ENCODE data around the gene SMARCA2. TPM values are rescaled to one million over a fixed set of nuclear protein-coding genes. Genes with fewer than 3 reads are reported as not detected.

The SMARCA2 gene
- total RNA-seq, 1 donor from 2014 or later = 96.2 TPM

GRCh38 chr9:2196757-2197156 is 181.6 kb downstream of the SMARCA2 start:
- Mint-ChIP-seq H3K9me3 (peaks cover 20% of the 10 kb centered on the region), H3K36me3 (peaks cover 33% of the 10 kb centered on the region), H3K27me3 (ENCODE audit: low read depth) (no peaks in the 10 kb centered on the region), H3K4me3 (no peak overlapping the region), H3K27ac (no peak overlapping the region), H3K4me1 (peaks cover 18% of the 10 kb centered on the region)
- DNase-seq (ENCODE audit: low spot score in 2 of 2, unreplicated experiment in 2 of 2) = no peak
- TF ChIP-seq CTCF (IDR thresholded peaks at IDR 0.05; ENCODE audit: unreplicated experiment) = no peak

DNA sequence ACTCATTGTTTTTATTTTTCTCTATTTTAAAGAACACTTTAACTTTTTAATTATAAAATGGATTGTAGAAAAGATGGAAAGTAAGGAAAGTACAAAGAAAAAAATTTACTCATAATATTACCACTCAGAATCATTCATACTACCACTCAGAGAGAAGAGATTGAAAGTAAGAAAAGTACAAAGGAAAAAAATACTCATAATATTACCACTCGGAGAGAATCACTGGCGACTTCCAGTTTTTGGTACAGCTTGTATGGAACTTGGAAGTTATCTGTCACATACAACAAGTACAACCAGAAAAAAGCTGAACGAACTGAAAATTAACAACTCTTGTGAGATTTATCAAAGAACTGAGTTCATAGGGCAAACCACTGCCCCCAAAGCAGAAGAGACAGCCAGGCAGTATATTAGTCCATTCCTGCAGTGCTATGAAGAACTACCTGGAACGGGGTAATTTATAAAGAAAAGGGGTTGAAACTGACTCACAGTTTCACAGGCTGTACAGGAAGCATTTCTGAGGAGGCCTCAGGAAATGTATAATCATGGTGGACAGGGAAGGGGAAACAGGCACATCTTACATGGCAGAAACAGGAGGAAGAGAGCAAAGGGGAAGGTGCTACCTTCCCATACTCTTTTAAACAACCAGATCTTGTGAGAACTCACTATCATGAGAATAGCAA is 183.9 kb downstream of the SMARCA2 start:
- Mint-ChIP-seq H3K4me3 (no peak overlapping the region), H3K9me3 (peaks cover 37% of the 10 kb centered on the region), H3K27me3 (ENCODE audit: low read depth) (no peaks in the 10 kb centered on the region), H3K4me1 (no peaks in the 10 kb centered on the region), H3K36me3 (peaks cover 39% of the 10 kb centered on the region), H3K27ac (no peak overlapping the region)
- DNase-seq (ENCODE audit: low spot score in 2 of 2, unreplicated experiment in 2 of 2) = no peak
- no peak for TF ChIP-seq CTCF (IDR thresholded peaks at IDR 0.05; ENCODE audit: unreplicated experiment)

DNA sequence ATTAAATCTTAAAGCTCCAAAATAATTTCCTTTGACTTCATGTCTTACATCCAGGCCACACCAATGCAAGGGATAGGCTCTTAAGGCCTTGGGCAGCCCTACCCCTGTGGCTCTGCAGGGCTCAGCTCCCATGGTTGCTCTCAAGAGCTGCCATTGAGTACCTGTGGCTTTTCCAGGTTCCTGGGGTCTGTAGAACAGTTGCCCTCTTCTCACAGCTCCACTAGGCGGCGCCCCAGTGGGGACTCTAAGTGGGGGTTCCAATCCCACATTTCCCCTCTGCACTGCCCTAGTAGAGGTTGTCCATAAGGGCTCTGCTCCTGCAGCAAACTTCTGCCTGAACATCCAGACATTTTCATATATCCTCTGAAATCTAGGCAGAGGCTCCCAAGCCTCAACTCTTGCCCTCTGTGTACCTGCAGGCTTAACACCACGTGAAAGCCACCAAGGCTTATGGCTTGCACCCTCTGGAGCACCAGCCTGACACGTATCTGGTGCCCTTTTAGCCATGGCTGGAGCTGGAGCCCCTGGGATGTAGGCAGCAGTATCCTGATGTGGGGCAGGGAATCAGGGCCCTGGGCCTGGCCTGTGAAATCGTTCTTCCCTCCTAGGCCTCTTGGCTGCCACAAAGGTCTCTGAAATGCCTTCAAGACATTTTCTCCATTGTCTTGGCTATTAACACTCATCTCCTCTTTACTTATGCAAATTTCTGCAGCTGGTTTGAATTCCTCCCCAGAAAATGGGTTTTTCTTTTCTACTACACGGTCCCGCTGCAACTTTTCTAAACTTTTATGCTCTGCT is 185.1 kb downstream of the SMARCA2 start:
- Mint-ChIP-seq H3K27me3 (ENCODE audit: low read depth) (no peaks in the 10 kb centered on the region), H3K4me1 (peaks cover 2% of the 10 kb centered on the region), H3K27ac (no peak overlapping the region), H3K9me3 (peaks cover 37% of the 10 kb centered on the region), H3K4me3 (no peak overlapping the region), H3K36me3 (peaks cover 36% of the 10 kb centered on the region)
- no peak for TF ChIP-seq CTCF (IDR thresholded peaks at IDR 0.05; ENCODE audit: unreplicated experiment)
- DNase-seq (ENCODE audit: low spot score in 2 of 2, unreplicated experiment in 2 of 2) = no peak

DNA sequence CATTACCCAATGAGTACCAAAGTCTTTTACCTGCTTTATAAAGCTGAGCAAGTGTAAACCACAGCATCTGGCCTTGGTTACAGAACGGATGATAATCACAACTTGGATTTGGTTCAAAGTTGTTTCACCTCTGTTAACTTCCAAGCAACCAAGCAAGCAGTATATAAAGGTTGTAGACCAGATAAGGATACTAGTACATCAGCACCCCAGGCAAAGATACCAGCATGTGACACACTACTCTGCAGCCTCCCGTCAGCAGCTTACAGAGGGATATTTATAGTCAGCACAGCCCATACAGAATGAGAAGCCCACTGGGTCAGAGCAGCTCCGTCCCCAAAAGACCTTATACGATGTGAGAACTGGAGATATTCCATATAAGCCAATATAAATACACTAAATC is 193.3 kb downstream of the SMARCA2 start:
- peaks cover 17% of the 10 kb centered on the region for H3K4me1 Mint-ChIP-seq
- peaks cover 5% of the 10 kb centered on the region for H3K9me3 Mint-ChIP-seq
- DNase-seq (ENCODE audit: low spot score in 2 of 2, unreplicated experiment in 2 of 2) = no peak
- H3K27me3 Mint-ChIP-seq (ENCODE audit: low read depth) = no peaks in the 10 kb centered on the region
- peaks cover 3% of the 10 kb centered on the region for H3K36me3 Mint-ChIP-seq
- no peak overlapping the region for H3K4me3 Mint-ChIP-seq
- no peak for TF ChIP-seq CTCF (IDR thresholded peaks at IDR 0.05; ENCODE audit: unreplicated experiment)
- H3K27ac Mint-ChIP-seq = no peak overlapping the region

DNA sequence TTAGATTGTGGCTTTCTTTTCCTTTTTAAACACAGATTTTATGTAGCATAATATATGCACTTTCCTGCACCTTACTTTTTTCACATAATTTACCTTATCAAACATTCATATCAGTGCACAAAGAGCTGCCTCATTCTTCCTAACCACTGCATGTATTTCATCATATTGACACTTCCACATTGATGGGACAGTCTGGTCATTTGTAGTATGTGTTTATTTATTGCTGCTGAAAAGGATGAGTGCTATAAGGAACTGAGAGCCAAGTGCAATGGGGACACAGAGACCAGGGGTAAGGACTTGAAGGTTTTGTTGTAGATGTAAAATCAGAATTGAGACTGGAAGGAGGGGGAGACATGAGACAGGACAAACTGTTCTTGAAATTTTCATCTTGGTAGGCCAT is 193.8 kb downstream of the SMARCA2 start:
- H3K27me3 Mint-ChIP-seq (ENCODE audit: low read depth) = no peaks in the 10 kb centered on the region
- TF ChIP-seq CTCF (IDR thresholded peaks at IDR 0.05; ENCODE audit: unreplicated experiment) = no peak
- peaks cover 1% of the 10 kb centered on the region for H3K36me3 Mint-ChIP-seq
- no peak overlapping the region for H3K4me3 Mint-ChIP-seq
- H3K27ac Mint-ChIP-seq = no peak overlapping the region
- no peak for DNase-seq (ENCODE audit: low spot score in 2 of 2, unreplicated experiment in 2 of 2)
- no peaks in the 10 kb centered on the region for H3K9me3 Mint-ChIP-seq
- peaks cover 17% of the 10 kb centered on the region for H3K4me1 Mint-ChIP-seq
